GM18873 (cell line): ENCODE results near the gene AARSD1.
"Not testable (repeated sequence)": the region's sequence is repeated elsewhere in the genome, so short reads cannot be mapped to it uniquely, and the experiment has no call there.

ENCODE experiments used
- ATAC-seq: cut with Tn5 transposase; IDR thresholded peaks from one replicate; pipeline ENCODE4 v1.9.1; 2021; ENCODE audit warnings: mild to moderate bottlenecking, moderate library complexity, moderate number of reproducible peaks; ENCODE audit not compliant: unreplicated experiment, low FRiP score

AARSD1 gene, protein sequence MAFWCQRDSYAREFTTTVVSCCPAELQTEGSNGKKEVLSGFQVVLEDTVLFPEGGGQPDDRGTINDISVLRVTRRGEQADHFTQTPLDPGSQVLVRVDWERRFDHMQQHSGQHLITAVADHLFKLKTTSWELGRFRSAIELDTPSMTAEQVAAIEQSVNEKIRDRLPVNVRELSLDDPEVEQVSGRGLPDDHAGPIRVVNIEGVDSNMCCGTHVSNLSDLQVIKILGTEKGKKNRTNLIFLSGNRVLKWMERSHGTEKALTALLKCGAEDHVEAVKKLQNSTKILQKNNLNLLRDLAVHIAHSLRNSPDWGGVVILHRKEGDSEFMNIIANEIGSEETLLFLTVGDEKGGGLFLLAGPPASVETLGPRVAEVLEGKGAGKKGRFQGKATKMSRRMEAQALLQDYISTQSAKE

DNA sequence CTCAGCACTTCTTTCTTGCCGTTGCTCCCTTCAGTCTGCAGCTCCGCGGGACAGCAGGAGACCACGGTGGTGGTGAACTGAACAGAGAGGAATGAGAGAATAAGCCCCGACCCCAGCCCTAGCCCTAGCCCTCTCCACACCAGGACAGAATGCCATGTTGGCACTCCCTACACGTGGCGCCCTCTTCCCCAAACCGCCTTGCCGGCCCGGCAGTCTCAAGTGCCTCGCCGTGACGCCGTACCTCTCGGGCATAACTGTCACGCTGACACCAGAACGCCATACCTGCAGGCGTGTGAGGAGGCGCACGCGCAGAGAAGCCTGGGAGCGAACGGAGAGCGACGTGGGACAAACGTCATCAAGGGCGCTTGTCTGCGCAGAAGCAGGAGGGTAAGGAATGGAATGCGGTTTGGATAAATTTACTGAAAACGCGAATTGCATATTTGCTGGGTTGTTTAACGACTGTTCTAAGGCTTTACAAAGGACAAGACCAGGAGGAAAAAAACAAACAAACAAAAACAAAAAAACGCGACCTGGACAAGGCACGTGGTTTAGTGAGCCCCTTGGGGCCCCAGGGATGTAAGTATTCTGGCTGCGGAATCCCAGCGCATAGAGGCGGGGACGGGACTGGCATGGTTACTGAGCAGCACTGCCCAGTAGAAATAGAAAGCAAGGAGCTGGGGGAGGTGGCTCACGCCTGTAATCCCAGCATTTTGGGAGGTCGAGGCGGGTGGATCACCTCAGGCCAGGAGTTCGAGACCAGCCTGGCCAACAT lies at the start of gene AARSD1:
Gene AARSD1, minus strand, starts transcription at position 294 of the 772 bp plus-strand sequence. Its CDS starts 14 bp downstream, at position 280.
- no peak for ATAC-seq

DNA sequence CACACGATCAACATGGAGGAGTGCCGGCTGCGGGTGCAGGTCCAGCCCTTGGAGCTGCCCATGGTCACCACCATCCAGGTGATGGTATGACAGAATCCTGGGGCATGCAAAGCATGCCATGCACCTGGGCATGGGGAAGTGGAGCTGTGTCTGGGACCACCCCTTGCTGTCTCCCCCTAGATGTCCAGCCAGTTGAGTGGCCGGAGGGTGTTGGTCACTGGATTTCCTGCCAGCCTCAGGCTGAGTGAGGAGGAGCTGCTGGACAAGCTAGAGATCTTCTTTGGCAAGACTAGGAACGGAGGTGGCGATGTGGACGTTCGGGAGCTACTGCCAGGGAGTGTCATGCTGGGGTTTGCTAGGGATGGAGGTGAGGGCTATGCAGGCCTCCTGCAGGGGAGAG lies 49.0 kb upstream of the AARSD1 start:
- no peak for ATAC-seq

DNA sequence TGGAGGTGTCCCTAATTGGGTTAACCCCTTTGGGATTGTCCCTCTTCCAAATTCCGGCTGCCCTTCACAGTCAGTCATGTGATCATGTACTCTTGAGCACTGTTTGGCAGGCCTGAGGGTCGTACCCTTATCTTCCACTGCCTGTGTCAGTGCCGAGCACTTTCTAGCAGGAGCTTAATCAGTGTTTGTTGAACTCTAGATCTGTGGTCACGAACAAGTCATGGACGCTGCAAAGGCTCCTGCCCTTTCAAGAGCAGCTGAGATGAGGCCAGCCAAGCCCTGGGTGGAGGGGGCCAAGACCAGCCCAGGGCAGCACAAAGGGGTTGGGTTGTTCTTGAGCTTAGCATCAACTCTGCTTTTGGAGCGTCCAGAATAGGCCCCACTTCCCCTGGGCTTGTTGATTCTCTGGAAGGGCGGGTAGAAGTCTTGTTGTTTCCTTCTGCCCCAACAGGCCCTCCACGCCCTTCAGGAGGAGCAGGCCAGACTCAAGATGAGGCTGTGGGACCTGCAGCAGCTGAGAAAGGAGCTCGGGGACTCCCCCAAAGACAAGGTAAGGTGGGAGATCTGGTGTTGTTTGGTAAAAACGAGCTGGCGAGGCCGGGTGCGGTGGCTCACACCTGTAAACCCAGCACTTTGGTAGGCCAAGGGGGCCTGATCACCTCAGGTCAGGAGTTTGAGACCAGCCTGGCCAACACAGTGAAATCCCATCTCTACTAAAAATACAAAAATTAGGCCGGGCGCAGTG lies 47.6 kb upstream of the AARSD1 start:
- no peak for ATAC-seq

DNA sequence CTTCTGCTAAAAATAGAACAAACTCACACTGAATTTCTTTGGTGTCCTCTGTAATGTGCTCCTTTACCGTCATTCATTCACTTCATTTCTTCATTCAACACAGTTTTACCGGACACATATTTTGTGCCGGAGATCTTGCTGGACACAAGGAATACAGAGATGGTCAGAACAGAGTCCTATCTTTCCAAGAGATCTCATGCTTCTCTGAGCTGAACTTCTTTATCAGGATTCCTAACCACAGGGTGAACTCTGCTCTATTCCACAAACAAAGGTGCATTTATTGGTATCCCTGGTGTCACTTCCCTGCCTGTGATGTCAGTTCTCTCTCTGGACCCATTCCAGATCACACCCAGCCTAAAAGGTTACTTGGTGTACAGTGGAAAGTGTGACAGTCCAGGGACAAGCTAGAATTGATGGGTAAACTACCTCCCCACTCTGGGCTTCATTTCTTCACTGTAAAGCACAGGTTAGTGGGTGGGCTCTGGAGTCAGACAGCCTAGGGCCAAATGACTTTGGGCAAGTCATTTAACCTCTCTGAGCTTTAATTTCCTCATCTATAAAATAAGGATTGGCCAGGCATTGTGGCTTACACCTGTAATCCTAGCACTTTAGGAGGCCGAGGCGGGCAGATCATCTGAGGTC lies 46.5 kb upstream of the AARSD1 start:
- ATAC-seq, result no peak

DNA sequence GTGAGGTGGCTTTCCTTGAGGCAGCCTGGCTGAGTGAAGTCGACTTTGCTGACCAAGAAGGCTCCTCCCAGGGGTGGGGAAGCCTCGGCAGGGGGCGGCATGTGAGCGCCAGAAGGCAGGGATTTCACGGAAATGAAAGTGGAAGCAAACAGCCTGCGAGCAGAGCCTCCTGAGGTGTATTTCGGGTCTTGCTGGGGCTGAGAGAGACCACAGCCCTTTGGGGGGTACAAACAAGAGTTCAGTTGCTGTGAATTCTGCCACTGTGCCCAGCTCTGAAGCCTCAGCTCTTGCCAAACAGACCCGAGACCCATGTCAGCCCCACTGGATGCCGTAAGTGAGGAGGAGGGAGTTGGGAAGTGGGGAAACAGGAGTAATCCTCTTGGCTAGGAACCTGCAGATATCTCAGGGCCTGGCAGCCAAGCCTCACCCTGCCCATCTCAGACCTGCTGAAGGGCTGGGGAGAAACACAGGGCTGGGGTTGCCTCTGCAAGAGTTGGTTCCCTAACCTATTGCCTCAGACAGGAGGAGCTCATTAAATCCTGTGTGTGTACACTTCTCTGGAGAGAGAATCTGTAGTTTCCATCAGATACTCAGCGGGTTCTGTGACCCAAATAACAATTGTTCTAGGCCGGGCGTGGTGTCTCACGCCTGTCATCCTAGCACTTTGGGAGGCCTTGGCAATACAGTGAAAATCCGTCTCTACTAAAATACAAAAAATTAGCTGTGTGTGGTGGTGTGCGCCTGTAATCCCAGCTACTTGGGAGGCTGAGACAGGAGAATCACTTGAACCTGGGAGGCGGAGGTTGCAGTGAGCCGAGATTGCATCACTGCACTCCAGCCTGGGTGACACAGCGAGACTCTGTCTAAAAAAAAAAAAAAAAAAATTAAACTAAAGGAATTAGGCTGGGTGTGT lies 42.6 kb upstream of the AARSD1 start, which contains the start of gene IFI35:
Gene IFI35, plus strand, starts transcription at position 146 of the 913 bp plus-strand sequence. Its CDS starts 164 bp downstream, at position 310.
- peak; percentile 64 for ATAC-seq

DNA sequence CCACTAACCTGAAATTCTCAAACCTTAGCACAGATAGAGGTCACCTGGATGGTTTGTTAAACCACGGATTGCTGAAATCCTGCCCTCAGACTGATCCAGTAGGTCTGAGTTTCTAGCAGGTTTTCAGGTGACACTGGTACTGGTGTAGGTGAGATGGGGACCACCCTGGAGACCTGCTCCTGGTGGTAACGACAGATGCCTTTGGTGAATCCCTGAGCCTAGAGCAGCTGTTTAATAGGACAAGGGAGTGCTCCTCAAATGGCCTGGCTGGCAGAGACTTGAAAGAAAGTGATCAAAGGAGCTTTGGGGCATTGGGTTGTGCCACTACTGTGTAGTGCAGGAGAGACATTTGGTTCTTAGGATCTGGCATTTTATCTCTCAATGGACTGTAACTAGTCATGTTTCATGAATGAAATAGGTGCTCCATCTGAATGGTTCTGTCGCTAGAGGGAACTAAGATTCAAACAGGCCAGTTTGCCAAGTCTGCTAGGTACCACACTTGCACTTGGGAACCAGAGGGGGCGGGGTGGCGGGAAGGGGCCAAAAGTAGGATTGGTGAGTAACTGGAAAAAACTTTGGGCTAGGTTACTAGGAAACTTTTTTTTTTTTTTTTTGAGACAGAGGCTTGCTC lies 39.4 kb upstream of the AARSD1 start:
- ATAC-seq, result no peak

DNA sequence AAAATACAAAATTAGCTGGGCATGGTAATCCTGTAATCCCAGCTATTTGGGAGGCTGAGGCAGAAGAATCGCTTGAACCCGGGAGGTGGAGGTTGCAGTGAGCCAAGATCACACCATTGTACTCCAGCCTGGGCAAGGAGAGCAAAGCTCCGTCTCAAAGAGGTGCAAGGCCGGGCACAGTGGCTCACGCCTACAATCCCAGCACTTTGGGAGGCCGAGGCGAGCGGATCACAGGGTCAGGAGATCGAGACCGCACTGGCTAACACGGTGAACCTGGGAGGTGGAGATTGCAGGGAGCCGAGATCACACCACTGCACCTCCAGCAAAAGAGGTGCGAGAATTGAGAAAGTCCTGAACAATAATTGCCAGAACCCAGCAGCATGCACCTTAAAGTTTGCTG lies 36.6 kb upstream of the AARSD1 start:
- not testable (repeated sequence) for ATAC-seq

DNA sequence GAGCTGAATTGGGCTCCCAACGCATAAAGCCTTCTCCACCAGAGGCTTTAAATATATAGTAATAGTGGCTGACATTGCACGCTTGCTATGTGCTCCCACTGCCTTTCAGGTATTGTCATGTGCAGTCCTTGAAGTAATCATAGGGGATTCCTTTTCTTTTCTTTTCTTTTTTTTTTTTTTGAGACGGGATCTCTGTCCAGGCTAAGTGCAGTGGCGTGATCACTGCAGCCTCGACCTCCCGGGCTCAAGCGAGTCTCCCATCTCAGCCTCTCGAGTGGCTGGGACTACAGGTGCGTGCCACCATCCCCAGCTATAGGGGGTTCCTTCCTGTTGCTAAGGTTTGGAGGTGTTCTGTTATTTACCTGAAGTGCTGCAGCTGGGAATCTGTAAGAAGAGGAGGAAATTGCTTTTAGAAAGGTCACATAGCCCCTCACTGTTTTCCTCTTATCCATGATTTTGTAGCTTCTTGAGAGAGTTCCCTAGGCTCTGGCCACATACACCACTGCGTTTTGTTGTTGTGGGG lies 34.8 kb upstream of the AARSD1 start:
- no peak for ATAC-seq

DNA sequence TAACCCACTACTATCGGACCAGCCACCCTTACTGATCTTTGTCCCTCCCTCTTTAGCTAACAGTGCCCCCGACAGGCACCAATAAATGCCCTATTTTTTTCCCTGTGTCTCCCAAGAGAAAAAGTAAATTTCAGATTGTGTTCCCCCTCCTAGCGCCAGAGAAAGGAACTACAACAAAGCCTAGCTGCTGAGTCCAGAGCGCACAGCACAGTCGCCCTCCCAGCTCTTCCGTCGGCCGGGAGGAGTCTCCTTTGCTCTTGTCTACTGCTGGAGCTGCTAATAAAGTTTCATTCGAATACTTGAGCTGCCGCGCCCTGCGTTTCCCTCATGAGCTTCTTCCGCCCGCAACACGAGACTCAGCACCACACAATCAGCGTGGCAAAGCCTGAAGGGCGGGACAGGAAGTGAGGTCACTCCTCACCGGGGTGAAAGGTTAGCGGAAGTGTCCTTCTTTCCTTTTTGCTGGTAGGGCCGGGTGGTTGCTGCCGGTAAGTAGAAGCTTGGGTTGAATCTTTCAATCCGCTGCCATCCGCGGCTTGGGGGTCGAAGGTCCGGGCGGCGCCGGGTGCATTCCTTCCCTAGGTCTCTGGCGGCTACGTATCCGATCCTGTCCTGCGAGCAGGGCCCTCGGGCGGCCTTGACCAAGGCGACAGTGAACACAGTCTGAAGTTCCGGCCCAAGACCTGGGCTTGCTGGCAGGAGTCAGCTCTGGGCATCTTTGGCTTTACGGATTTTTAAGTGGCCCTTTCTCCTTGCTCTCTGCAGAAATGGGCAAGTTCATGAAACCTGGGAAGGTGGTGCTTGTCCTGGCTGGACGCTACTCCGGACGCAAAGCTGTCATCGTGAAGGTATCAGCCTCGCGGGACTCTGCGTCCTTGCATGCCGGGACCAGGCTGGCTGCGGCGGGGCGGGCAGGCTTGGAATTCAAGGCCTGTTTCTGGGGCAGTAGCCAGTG lies 34.0 kb upstream of the AARSD1 start, which contains the start of gene RPL27:
Gene RPL27, plus strand, starts transcription at position 436 of the 955 bp plus-strand sequence. Its CDS starts 332 bp downstream, at position 768.
- ATAC-seq, result peak; percentile 80

DNA sequence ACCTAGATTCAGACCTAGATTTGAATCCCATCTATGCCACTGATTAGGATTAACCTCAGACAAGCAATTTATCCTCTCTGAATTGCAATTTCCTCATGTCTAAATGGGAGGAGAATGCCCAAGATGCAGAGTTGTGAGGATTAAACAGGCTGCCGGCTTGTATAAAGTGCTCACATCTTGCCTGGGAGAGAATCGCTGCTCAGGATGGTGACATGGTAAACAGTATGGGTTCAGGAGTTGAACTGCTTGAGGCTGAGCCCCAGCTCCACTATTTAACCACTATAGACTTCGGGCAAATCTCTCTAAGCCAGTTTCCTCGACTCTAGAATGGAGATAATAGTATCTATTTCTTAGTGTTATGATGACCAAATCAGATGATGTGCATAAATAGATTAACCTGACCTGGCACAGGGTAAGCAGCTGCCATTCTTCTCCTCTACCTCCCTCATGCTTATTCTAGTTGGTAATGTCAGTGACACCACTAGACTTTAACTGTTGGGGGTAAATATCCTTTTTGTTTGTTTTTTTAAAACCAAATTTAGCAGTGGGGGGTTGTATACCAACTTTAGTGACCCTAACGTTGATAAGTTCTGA lies 33.2 kb upstream of the AARSD1 start:
- peak; percentile 1 for ATAC-seq

DNA sequence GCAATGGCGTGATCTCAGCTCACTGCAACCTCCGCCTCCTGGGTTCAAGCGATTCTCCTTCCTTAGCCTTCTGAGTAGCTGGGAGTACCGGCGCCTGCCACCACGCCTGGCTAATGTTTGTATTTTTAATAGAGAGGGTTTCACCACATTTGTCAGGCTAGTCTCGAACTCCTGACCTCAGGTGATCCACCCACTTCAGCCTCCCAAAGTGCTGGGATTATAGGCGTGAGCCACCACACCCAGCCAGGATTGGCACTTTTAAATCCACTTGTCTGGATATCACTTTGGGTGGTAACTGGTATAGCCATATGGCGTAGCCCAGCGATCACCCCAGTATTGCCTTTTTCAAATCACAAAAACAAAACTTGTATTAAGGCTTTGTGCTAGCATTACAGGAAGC lies 29.7 kb upstream of the AARSD1 start:
- not testable (repeated sequence) for ATAC-seq

DNA sequence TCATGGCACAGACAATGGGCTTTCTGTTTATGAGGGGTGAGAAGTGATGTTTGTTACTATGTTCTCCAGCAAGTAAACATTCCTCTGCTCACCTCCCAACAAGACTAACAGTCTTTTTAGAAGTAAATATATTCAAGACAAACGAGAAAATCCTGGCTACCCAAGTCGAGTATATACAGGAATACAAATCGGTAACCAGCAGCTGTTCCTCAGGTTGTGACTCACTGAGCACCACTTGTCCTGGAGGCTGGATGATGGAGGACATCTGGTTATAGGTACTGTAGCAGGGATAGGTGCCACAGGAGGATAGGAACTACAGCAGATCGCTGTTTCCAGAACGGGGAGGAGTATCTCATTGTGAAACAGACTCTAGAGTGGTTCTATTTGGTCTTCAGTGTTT lies 28.6 kb upstream of the AARSD1 start:
- no peak for ATAC-seq

DNA sequence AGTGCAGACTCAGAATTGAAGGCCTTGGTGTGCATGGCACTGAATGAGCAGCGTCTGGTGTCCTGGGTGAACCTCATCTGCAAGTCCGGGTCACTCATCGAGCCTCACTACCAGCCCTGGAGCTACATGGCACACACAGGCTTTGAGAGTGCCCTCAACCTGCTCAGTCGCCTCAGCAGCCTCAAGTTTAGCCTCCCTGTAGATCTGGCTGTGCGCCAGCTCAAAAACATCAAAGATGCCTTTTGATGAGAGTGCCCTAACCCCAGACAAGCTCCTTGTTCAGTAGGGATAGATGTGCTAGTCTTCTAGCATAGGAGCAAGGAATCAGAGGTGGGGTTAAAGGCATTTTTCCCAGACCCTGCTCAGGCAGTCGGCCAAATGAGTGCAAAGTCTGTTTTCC lies 27.2 kb upstream of the AARSD1 start:
- ATAC-seq, result no peak

DNA sequence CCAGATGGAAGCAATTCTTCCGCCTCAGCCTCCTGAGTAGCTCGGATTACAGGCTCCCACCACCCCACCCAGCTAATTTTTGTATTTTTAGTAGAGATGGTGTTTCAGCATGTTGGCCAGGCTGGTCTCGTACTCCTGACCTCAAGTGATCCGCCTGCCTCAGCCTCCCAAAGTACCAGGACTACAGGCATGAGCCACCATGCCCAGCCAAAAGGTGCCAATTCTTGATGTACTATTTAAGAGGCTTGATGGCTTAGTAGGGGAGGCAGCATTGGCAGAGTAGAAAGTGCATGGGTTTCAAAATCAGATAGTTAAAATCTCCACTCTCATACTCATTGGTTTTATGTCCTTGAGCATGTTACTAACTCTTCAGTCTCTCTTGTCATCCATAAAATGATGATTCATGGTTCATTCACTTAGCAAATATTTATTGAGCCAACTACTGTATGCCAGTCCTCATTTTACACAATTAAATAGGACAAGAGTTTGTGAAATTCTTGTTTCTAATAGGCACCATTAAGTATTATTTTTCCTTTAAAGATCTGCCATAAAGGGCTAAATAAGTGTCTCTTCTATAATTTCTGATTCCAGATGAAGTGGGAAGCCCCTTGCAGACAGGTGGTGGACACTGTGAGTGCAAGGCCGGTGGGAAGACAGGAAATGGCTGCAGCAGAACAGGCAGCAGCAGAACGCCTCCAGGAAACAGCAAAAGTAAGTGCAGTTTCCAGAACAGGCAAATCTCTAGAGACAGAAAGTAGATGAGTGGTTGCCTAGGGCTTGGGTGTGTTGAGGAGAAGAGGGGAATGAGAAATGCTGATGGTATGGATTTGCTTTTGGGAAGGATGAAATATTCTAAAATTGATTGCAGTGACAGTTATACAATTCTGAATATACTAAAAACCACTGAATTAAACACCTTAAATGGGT lies 25.7 kb upstream of the AARSD1 start:
- no peak for ATAC-seq

DNA sequence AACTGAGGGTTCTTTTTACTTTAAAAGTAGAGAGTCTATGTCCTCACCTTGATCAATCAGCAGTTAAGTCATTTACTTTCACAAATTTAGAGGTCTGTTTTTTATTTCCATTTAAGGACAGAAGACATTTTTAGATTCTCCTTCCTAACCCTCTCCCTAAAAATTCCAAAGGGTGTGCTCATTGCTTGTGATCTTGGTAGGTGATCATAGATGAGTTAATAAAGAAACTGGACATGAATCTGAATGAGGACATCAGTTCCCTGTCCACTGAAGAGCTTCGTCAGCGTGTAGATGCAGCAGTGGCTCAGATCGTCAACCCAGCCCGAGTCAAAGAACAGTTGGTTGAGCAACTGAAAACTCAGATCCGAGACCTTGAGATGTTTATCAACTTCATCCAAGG lies 24.9 kb upstream of the AARSD1 start:
- ATAC-seq, result no peak

DNA sequence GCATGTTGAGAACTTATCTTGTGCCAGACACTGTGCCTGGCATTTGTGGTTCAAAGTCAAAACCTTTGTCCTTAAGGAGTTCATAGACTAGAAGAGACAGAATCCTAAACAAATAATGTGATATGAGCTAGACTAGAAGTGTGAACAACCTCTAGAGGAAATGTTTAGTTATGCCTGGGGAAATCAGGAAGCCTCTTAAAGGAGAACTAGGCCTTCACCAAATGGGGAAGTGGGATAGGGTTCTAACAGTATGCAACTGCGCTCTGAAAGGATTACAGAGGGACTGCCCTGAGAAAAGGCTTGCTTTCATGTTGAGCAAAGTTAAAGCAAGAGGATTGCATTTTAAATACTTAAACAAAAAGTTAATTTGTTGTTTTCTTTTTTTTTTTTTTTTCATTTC lies 21.0 kb upstream of the AARSD1 start:
- ATAC-seq, result no peak
